Hypothalamus (tissue), 51 donors: ENCODE data around the gene STKLD1.
A peak's percentile ranks its signal among the peaks of the same experiment; 100 is the strongest.

Source experiments
- DNase-seq, 51 donors: peaks; one replicate each; lab custom pipeline; 2025; lab: John Stamatoyannopoulos, UW

STKLD1 gene

GRCh38 chr9:133344071-133344470 is 32.1 kb upstream of the STKLD1 start:
- no peak for DNase-seq

GRCh38 chr9:133344979-133345378 is 31.2 kb upstream of the STKLD1 start:
- DNase-seq: no peak

- no peak for DNase-seq
Observed at GRCh38 chr9:133345596-133345995, 30.6 kb upstream of the STKLD1 start.

- no peak for DNase-seq
Observed at GRCh38 chr9:133346021-133346785, 30.0 kb upstream of the STKLD1 start.

GRCh38 chr9:133347515-133347984 is 28.6 kb upstream of the STKLD1 start:
- DNase-seq: peak in 11 of 51 donors; percentile 43 to 65 (median 52)

GRCh38 chr9:133347985-133348717 is 28.0 kb upstream of the STKLD1 start, which contains the start of the genes MED22 and RPL7A:
TSS of gene MED22 (minus strand) at chr9:133348131. CDS start at chr9:133346662, 1,469 bp downstream.
TSS of gene RPL7A (plus strand) at chr9:133348218. CDS start at chr9:133348244, 26 bp downstream.
- DNase-seq: peak; percentile 41 to 95 (median 78)

- no peak for DNase-seq
Observed at GRCh38 chr9:133348718-133349573, 27.2 kb upstream of the STKLD1 start.

GRCh38 chr9:133349965-133350616 is 26.1 kb upstream of the STKLD1 start:
- no peak for DNase-seq

GRCh38 chr9:133351526-133351907 is 24.6 kb upstream of the STKLD1 start:
- no peak for DNase-seq

GRCh38 chr9:133351908-133352634 is 24.1 kb upstream of the STKLD1 start:
- DNase-seq: peak in 4 of 51 donors; percentile 5 to 26 (median 12)

- DNase-seq: no peak
Observed at GRCh38 chr9:133352635-133353340, 23.4 kb upstream of the STKLD1 start.

GRCh38 chr9:133353548-133353947 is 22.6 kb upstream of the STKLD1 start:
- no peak for DNase-seq

GRCh38 chr9:133354766-133355165 is 21.4 kb upstream of the STKLD1 start:
- no peak for DNase-seq

- DNase-seq: no peak
Observed at GRCh38 chr9:133355881-133356357, 20.2 kb upstream of the STKLD1 start.

GRCh38 chr9:133356391-133357091 is 19.6 kb upstream of the STKLD1 start, which contains the start of the genes SURF1 and SURF2:
TSS of gene SURF1 (minus strand) at chr9:133356487. CDS start at chr9:133356453, 34 bp downstream.
TSS of gene SURF2 (plus strand) at chr9:133356550. CDS start at chr9:133356593, 43 bp downstream.
- peak in 50 of 51 donors; percentile 19 to 90 (median 70) for DNase-seq

GRCh38 chr9:133357656-133358055 is 18.5 kb upstream of the STKLD1 start:
- no peak for DNase-seq

GRCh38 chr9:133359399-133360175 is 16.6 kb upstream of the STKLD1 start:
- peak in 2 of 51 donors; percentile 10 to 38 for DNase-seq
